ENCODE measurements around the gene FDXR. TPM values are rescaled to one million over a fixed set of nuclear protein-coding genes. Genes with fewer than 3 reads are reported as not detected.

The FDXR gene
- polyA plus RNA-seq, 2 of the 4 experiments (the other 2 are of a cell fraction), result 32.5 to 43.3 TPM

DNA sequence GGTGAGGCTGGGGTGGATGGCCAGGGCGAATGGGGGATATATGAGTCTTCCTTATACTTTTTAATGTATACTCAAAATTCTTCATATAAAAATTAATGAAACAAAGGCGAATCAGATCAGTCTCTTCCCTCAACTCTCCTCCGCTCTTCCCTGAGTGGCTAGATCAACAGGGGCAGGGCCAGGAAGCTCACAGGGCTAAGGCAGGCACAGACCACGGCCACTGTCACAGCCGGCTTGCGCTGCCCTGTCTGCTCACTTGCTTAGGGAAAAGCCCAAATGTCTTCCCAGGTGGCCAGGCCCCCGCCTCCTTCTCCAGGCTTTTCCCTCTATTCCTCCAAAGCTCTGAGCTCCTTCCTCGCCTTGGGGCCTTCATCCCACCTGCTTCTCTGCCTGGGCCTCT lies 19.1 kb downstream of the FDXR start:
- DNase-seq (ENCODE audit: low read depth in 1 of 2, low spot score in 1 of 2) (no peak), FAIRE-seq (no peak), ATAC-seq (no peak)
- Histone ChIP-seq H3K4me3 (no peak overlapping the region), H3K9me3 (no peaks in the 10 kb centered on the region), H3K4me1 (peaks cover 8% of the 10 kb centered on the region; the same call in 1 of the 3 replicates), H3K4me2 (no peak overlapping the region), H3K27ac (no peak overlapping the region)
- POLR2A ChIA-PET, result interaction anchor here (1.4 kb wide), 1 partner anchor 20 kb away, joined by 5 read pairs; no protein-coding TSS in a partner anchor
- no peak for TF ChIP-seq NPAS2 (CRISPR knock-in tag; IDR thresholded peaks at IDR 0.05; ENCODE audit: borderline replicate concordance)
- TF ChIP-seq KDM5A (IDR thresholded peaks at IDR 0.05), result no peak
- TF ChIP-seq POLR2A (IDR thresholded peaks at IDR 0.05; ENCODE audit: low read length), result no peak
- TF ChIP-seq, protein P1, sequence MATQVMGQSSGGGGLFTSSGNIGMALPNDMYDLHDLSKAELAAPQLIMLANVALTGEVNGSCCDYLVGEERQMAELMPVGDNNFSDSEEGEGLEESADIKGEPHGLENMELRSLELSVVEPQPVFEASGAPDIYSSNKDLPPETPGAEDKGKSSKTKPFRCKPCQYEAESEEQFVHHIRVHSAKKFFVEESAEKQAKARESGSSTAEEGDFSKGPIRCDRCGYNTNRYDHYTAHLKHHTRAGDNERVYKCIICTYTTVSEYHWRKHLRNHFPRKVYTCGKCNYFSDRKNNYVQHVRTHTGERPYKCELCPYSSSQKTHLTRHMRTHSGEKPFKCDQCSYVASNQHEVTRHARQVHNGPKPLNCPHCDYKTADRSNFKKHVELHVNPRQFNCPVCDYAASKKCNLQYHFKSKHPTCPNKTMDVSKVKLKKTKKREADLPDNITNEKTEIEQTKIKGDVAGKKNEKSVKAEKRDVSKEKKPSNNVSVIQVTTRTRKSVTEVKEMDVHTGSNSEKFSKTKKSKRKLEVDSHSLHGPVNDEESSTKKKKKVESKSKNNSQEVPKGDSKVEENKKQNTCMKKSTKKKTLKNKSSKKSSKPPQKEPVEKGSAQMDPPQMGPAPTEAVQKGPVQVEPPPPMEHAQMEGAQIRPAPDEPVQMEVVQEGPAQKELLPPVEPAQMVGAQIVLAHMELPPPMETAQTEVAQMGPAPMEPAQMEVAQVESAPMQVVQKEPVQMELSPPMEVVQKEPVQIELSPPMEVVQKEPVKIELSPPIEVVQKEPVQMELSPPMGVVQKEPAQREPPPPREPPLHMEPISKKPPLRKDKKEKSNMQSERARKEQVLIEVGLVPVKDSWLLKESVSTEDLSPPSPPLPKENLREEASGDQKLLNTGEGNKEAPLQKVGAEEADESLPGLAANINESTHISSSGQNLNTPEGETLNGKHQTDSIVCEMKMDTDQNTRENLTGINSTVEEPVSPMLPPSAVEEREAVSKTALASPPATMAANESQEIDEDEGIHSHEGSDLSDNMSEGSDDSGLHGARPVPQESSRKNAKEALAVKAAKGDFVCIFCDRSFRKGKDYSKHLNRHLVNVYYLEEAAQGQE (IDR thresholded peaks at IDR 0.05), result no peak
- WGBS (ENCODE audit: missing lambda C conversion rate), result 58% methylated on average over 8 of the region's 8 CpGs
- CTCF ChIA-PET, result interaction anchor here (32.7 to 42.4 kb wide), 3 partner anchors 1 to 65 kb away, joined by 851 to 1302 read pairs (median 851); partner anchors contain the start of genes FDXR, GRIN2C and NAT9

DNA sequence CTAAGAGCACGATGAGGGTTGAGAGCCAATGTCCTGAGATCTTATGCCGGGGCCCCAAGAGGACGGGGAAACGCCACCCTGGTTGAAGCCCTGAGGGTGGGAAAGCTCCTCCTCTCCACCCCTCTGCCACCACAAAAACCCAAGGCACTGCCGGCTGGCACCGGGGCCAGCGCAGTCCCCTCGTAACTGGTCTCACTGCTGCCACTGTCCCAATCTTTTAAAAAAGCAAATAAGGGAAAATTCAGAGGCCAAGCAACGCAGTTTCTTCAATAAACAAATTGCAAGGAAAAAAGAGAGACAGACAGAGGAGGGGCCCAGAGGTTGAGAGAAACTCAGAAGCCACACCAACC lies 19.8 kb downstream of the FDXR start:
- CTCF ChIA-PET, result interaction anchor here (1.3 to 42.4 kb wide), 4 partner anchors 10 to 108 kb away, joined by 3 to 1302 read pairs (median 431); partner anchors contain the start of genes FDXR, GRIN2C and NAT9
- WGBS (ENCODE audit: missing lambda C conversion rate), result 73% methylated on average over 9 of the region's 9 CpGs
- H3K4me3 ChIP-seq, result peak overlapping the region; percentile 25; the same call in 1 of the 3 replicates
- TF ChIP-seq SMC3 (IDR thresholded peaks at IDR 0.05), result no peak
- TF ChIP-seq ZSCAN20 (CRISPR knock-in tag; IDR thresholded peaks at IDR 0.05), result no peak
- TF ChIP-seq NR3C1 (IDR thresholded peaks at IDR 0.05), result no peak
- TF ChIP-seq MAFK (IDR thresholded peaks at IDR 0.05; ENCODE audit: partially characterized antibody), result no peak
- no peak for TF ChIP-seq RARB (CRISPR knock-in tag; IDR thresholded peaks at IDR 0.05)
- TF ChIP-seq, protein P2, sequence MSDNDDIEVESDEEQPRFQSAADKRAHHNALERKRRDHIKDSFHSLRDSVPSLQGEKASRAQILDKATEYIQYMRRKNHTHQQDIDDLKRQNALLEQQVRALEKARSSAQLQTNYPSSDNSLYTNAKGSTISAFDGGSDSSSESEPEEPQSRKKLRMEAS (IDR thresholded peaks at IDR 0.05), result no peak
- TF ChIP-seq TP53 (CRISPR knock-in tag; IDR thresholded peaks at IDR 0.05), result no peak
- TF ChIP-seq HEYL (CRISPR knock-in tag; IDR thresholded peaks at IDR 0.05), result no peak
- TF ChIP-seq, protein P3, sequence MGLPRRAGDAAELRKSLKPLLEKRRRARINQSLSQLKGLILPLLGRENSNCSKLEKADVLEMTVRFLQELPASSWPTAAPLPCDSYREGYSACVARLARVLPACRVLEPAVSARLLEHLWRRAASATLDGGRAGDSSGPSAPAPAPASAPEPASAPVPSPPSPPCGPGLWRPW (IDR thresholded peaks at IDR 0.05), result no peak
- TF ChIP-seq, protein P4, sequence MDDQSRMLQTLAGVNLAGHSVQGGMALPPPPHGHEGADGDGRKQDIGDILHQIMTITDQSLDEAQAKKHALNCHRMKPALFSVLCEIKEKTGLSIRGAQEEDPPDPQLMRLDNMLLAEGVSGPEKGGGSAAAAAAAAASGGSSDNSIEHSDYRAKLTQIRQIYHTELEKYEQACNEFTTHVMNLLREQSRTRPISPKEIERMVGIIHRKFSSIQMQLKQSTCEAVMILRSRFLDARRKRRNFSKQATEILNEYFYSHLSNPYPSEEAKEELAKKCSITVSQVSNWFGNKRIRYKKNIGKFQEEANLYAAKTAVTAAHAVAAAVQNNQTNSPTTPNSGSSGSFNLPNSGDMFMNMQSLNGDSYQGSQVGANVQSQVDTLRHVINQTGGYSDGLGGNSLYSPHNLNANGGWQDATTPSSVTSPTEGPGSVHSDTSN (IDR thresholded peaks at IDR 0.05), result no peak
- no peak for TF ChIP-seq CHD2 (IDR thresholded peaks at IDR 0.05; ENCODE audit: low read length, partially characterized antibody)
- TF ChIP-seq FOSB (CRISPR knock-in tag; IDR thresholded peaks at IDR 0.05), result no peak
- TF ChIP-seq RFX5 (IDR thresholded peaks at IDR 0.05), result no peak
- no peak for TF ChIP-seq EP300 (IDR thresholded peaks at IDR 0.05)
- no peaks in the 10 kb centered on the region for H3K9me3 ChIP-seq
- DNase-seq (ENCODE audit: low read depth in 1 of 2, low spot score in 1 of 2) (no peak), ATAC-seq (no peak), FAIRE-seq (no peak)
- no peak overlapping the region for H3K27ac ChIP-seq
- H3K4me2 ChIP-seq, result peak overlapping the region; percentile 68
- peaks cover 8% of the 10 kb centered on the region; the same call in 1 of the 3 replicates for H3K4me1 ChIP-seq
- POLR2A ChIA-PET, result interaction anchor here (1.8 kb wide), 1 partner anchor 20 kb away, joined by 7 read pairs; the partner anchor contains the start of gene FDXR
